Liver (tissue), 9 donors: ENCODE measurements around the gene IL10. TPM values are rescaled to one million over a fixed set of nuclear protein-coding genes. Genes with fewer than 3 reads are reported as not detected.

Experiments used
- DNase-seq: peaks from one replicate; pipeline ENCODE4 v3.0.0-alpha.2; 2017; ENCODE audit warnings: low spot score
- H3K27ac ChIP-seq, 2 donors: one replicate each; pipeline ENCODE4 v1.7.0; 2013; ENCODE audit warnings: inconsistent platforms in 2 of 2, low read length in 2 of 2, control low read depth in 1 of 2, low read depth in 1 of 2, mild to moderate bottlenecking in 1 of 2
- H3K27me3 ChIP-seq, 4 donors: one replicate each; pipeline versions ENCODE4 v1.6.1 to v1.7.0; 2013; ENCODE audit warnings: low read length in 3 of 4, inconsistent platforms in 1 of 4, mild to moderate bottlenecking in 1 of 4, moderate library complexity in 1 of 4; ENCODE audit not compliant: control insufficient read depth in 4 of 4, insufficient read depth in 4 of 4
- H3K36me3 ChIP-seq, 4 donors: one replicate each; pipeline versions ENCODE4 v1.6.1 to v1.7.0; 2013; ENCODE audit warnings: low read length in 3 of 4, mild to moderate bottlenecking in 3 of 4, low read depth in 1 of 4, moderate library complexity in 1 of 4; ENCODE audit not compliant: control insufficient read depth in 4 of 4, insufficient read depth in 3 of 4
- H3K4me1 ChIP-seq, 4 donors: one replicate each; pipeline versions ENCODE4 v1.6.1 to v1.7.0; 2013; ENCODE audit warnings: low read length in 3 of 4, mild to moderate bottlenecking in 3 of 4, moderate library complexity in 1 of 4; ENCODE audit not compliant: control insufficient read depth in 4 of 4, insufficient read depth in 4 of 4
- H3K4me3 ChIP-seq, 3 donors: one replicate each; pipeline versions ENCODE4 v1.6.1 to v1.7.0; 2013; ENCODE audit warnings: low read length in 3 of 3, control low read depth in 1 of 3, low read depth in 1 of 3, mild to moderate bottlenecking in 1 of 3
- H3K9ac ChIP-seq, 2 donors: one replicate each; pipeline ENCODE4 v1.7.0; 2013; ENCODE audit warnings: low read length in 2 of 2, mild to moderate bottlenecking in 2 of 2, moderate library complexity in 2 of 2, control low read depth in 1 of 2, low read depth in 1 of 2
- H3K9me3 ChIP-seq, 4 donors: one replicate each; pipeline versions ENCODE4 v1.6.1 to v1.7.0; 2013; ENCODE audit warnings: low read length in 3 of 4; ENCODE audit not compliant: control insufficient read depth in 4 of 4
- ATF3 ChIP-seq: IDR thresholded peaks from 2 replicates; pipeline ENCODE4 v1.6.1; 2016; ENCODE audit warnings: antibody characterized with exemption
- CTCF ChIP-seq: fragments of 150-350 bp; IDR thresholded peaks from 2 replicates; pipeline ENCODE4 v1.5.1; 2017; ENCODE audit warnings: improper control_type of control experiment, low read depth, low read length; ENCODE audit not compliant: missing input control
- EGR1 ChIP-seq, 2 donors: IDR thresholded peaks; 2 replicates each; pipeline ENCODE4 v1.6.1; 2016 to 2018; ENCODE audit warnings: antibody characterized with exemption in 2 of 2, low read depth in 2 of 2
- FOXA1 ChIP-seq: IDR thresholded peaks from 2 replicates; pipeline ENCODE4 v1.6.1; 2016; ENCODE audit warnings: antibody characterized with exemption
- FOXA2 ChIP-seq: IDR thresholded peaks from 2 replicates; pipeline ENCODE4 v1.6.1; 2016; ENCODE audit warnings: antibody characterized with exemption
- GABPA ChIP-seq, 2 donors: IDR thresholded peaks in 1 of 2; conservative IDR thresholded peaks in 1 of 2; 2 replicates each; pipeline ENCODE4 v1.6.1; 2016; ENCODE audit warnings: antibody characterized with exemption in 2 of 2, mild to moderate bottlenecking in 1 of 2, moderate library complexity in 1 of 2
- HNF4A ChIP-seq, 2 donors: conservative IDR thresholded peaks; 2 replicates each; pipeline ENCODE4 v1.6.1; 2016; ENCODE audit warnings: antibody characterized with exemption in 2 of 2, mild to moderate bottlenecking in 2 of 2
- HNF4G ChIP-seq: IDR thresholded peaks from 2 replicates; pipeline ENCODE4 v1.6.1; 2016; ENCODE audit warnings: antibody characterized with exemption
- MAX ChIP-seq: IDR thresholded peaks from 2 replicates; pipeline ENCODE4 v1.6.1; 2016; ENCODE audit warnings: antibody characterized with exemption
- RAD21 ChIP-seq, 2 donors: IDR thresholded peaks; 2 replicates each; pipeline ENCODE4 v1.6.1; 2016; ENCODE audit warnings: antibody characterized with exemption in 2 of 2, mild to moderate bottlenecking in 2 of 2
- REST ChIP-seq: IDR thresholded peaks from 2 replicates; pipeline ENCODE4 v1.6.1; 2016; ENCODE audit warnings: antibody characterized with exemption, mild to moderate bottlenecking
- RXRA ChIP-seq, 2 donors: IDR thresholded peaks; 2 replicates each; pipeline ENCODE4 v1.6.1; 2017 to 2018; ENCODE audit warnings: antibody characterized with exemption in 2 of 2, mild to moderate bottlenecking in 1 of 2
- SP1 ChIP-seq: IDR thresholded peaks from 2 replicates; pipeline ENCODE4 v1.6.1; 2018; ENCODE audit warnings: antibody characterized with exemption, mild to moderate bottlenecking
- TAF1 ChIP-seq: conservative IDR thresholded peaks from 2 replicates; pipeline ENCODE4 v1.6.1; 2016; ENCODE audit warnings: antibody characterized with exemption, mild to moderate bottlenecking
- YY1 ChIP-seq: IDR thresholded peaks from 2 replicates; pipeline ENCODE4 v1.6.1; 2016; ENCODE audit warnings: antibody characterized with exemption, mild to moderate bottlenecking
- ZBTB33 ChIP-seq: IDR thresholded peaks from 2 replicates; pipeline ENCODE4 v1.6.1; 2016; ENCODE audit warnings: antibody characterized with exemption
- WGBS: extraction: QIAGEN DNeasy Blood & Tissue Kit; methylation state at CpG from one replicate; pipeline ENCODE4 v1.1.7; 2013; 5-methylcytosine and 5-hydroxymethylcytosine counted together
- polyA plus RNA-seq, 2 donors: library from polyadenylated mRNA; stranded (reverse) in 1 of 2; unstranded in 1 of 2; fragments of 200-250 nt in 1 of 2; fragments of >200 nt in 1 of 2; fragmentation: Nextera tagmentation in 1 of 2; extraction: Ambion mirVana in 1 of 2; gene quantifications; one replicate each; pipeline versions ENCODE4 v1.2.1 to v1.2.3, GENCODE V29; 2013 to 2015
- total RNA-seq, 2 donors: library from RNA; depleted of rRNA; stranded (reverse); fragments of >200 nt; gene quantifications; one replicate each; pipeline ENCODE4 v1.2.3, GENCODE V29; 2014
- donor health status: healthy.
- donor health status: healthy.
- donor health status: healthy.
- donor health status: healthy.
- donor health status: healthy.

IL10 gene
- total and polyA plus RNA-seq, 4 donors: 0.23 to 1.4 (median 0.59) TPM

- TF ChIP-seq YY1 (no peak), ATF3 (no peak), FOXA2 (no peak), FOXA1 (no peak), CTCF (no peak), RXRA (IDR thresholded peaks at IDR 0.05) (no peak)
- H3K9me3 ChIP-seq: no peaks in the 10 kb centered on the region
- H3K27ac ChIP-seq: no peak overlapping the region
- no peaks in the 10 kb centered on the region for H3K36me3 ChIP-seq
- H3K4me3 ChIP-seq: no peak overlapping the region
- 82% methylated on average over 1 of the region's 1 CpG for WGBS
- H3K4me1 ChIP-seq: no peaks in the 10 kb centered on the region
- no peak for DNase-seq
- H3K9ac ChIP-seq: no peak overlapping the region
- H3K27me3 ChIP-seq: no peaks in the 10 kb centered on the region
These were observed 32.0 kb upstream of the IL10 start for GRCh38 chr1:206804156-206804737.

- no peak overlapping the region for H3K9ac ChIP-seq
- H3K4me3 ChIP-seq: no peak overlapping the region
- H3K4me1 ChIP-seq: no peaks in the 10 kb centered on the region
- TF ChIP-seq EGR1 (IDR thresholded peaks at IDR 0.05; ENCODE audit: low read depth in 2 of 2): no peak
- TF ChIP-seq GABPA (IDR thresholded peaks at IDR 0.05 in 1 of 2, conservative IDR thresholded peaks at IDR 0.05 in 1 of 2): no peak
- TF ChIP-seq MAX: no peak
- TF ChIP-seq FOXA2: no peak
- no peak for TF ChIP-seq ZBTB33
- TF ChIP-seq RXRA (IDR thresholded peaks at IDR 0.05): no peak
- no peak for DNase-seq
- no peaks in the 10 kb centered on the region for H3K9me3 ChIP-seq
- H3K27me3 ChIP-seq: no peaks in the 10 kb centered on the region
- no peak overlapping the region for H3K27ac ChIP-seq
- no peaks in the 10 kb centered on the region for H3K36me3 ChIP-seq
- 87% methylated on average over 8 of the region's 8 CpGs for WGBS
These were observed 31.0 kb upstream of the IL10 start for GRCh38 chr1:206803221-206803730.

GRCh38 chr1:206802401-206802800, 30.1 kb upstream of the IL10 start:
- H3K27ac ChIP-seq: no peak overlapping the region
- no peaks in the 10 kb centered on the region for H3K9me3 ChIP-seq
- no peak for DNase-seq
- no peak overlapping the region for H3K9ac ChIP-seq
- no peaks in the 10 kb centered on the region for H3K27me3 ChIP-seq
- H3K36me3 ChIP-seq: no peaks in the 10 kb centered on the region
- H3K4me3 ChIP-seq: no peak overlapping the region
- WGBS: 84% methylated on average over 4 of the region's 4 CpGs
- no peaks in the 10 kb centered on the region for H3K4me1 ChIP-seq
- TF ChIP-seq GABPA (IDR thresholded peaks at IDR 0.05 in 1 of 2, conservative IDR thresholded peaks at IDR 0.05 in 1 of 2) (no peak), HNF4G (no peak), ATF3 (no peak), TAF1 (no peak), ZBTB33 (no peak), YY1 (no peak), SP1 (no peak), RAD21 (IDR thresholded peaks at IDR 0.05) (no peak), REST (no peak), FOXA2 (no peak), HNF4A (conservative IDR thresholded peaks at IDR 0.05) (no peak), MAX (no peak), EGR1 (IDR thresholded peaks at IDR 0.05; ENCODE audit: low read depth in 2 of 2) (no peak)
